ENCODE results near the gene TNNT1.
"Not testable (repeated sequence)": the region's sequence is repeated elsewhere in the genome, so short reads cannot be mapped to it uniquely, and the experiment has no call there.

Gene TNNT1

GRCh38 chr19:55149078-55150003 lies at the start of gene TNNT1:
TSS of gene TNNT1 (minus strand) at chr19:55149206. CDS start at chr19:55147157, 2,049 bp downstream.
- DNase-seq, result peak; percentile 85

- peak; percentile 65 for DNase-seq
These were observed 49.6 kb upstream of the TNNT1 start for GRCh38 chr19:55198651-55199050.

GRCh38 chr19:55197528-55197927 lies 48.5 kb upstream of the TNNT1 start:
- no peak for DNase-seq

- DNase-seq, result no peak
These were observed 47.8 kb upstream of the TNNT1 start for GRCh38 chr19:55196803-55197202.

GRCh38 chr19:55193481-55193880 lies 44.5 kb upstream of the TNNT1 start:
- DNase-seq, result no peak

GRCh38 chr19:55189403-55189835 lies 40.4 kb upstream of the TNNT1 start:
- DNase-seq, result peak; percentile 77

- DNase-seq, result no peak
These were observed 39.6 kb upstream of the TNNT1 start for GRCh38 chr19:55188625-55189024.

GRCh38 chr19:55186080-55186479 lies 37.1 kb upstream of the TNNT1 start:
- DNase-seq, result no peak

GRCh38 chr19:55181740-55182139 lies 32.7 kb upstream of the TNNT1 start:
- DNase-seq, result no peak

GRCh38 chr19:55179606-55180484 lies 30.8 kb upstream of the TNNT1 start, which contains the start of gene SYT5:
TSS of gene SYT5 (minus strand) at chr19:55180289. CDS start at chr19:55179041, 1,248 bp downstream.
- peak; percentile 74 for DNase-seq

- peak; percentile 87 for DNase-seq
These were observed 30.0 kb upstream of the TNNT1 start for GRCh38 chr19:55178781-55179599.

GRCh38 chr19:55176076-55176475 lies 27.1 kb upstream of the TNNT1 start:
- no peak for DNase-seq

GRCh38 chr19:55175117-55175867 lies 26.3 kb upstream of the TNNT1 start:
- DNase-seq, result no peak

GRCh38 chr19:55174425-55175116 lies 25.6 kb upstream of the TNNT1 start:
- no peak for DNase-seq

GRCh38 chr19:55173714-55174409 lies 24.9 kb upstream of the TNNT1 start:
- DNase-seq, result peak; percentile 89

- no peak for DNase-seq
These were observed 24.2 kb upstream of the TNNT1 start for GRCh38 chr19:55173186-55173713.

- DNase-seq, result peak; percentile 60
These were observed 23.7 kb upstream of the TNNT1 start for GRCh38 chr19:55172741-55173140.

- DNase-seq, result not testable (repeated sequence)
These were observed 23.3 kb upstream of the TNNT1 start for GRCh38 chr19:55172318-55172717.

GRCh38 chr19:55171440-55171839 lies 22.4 kb upstream of the TNNT1 start:
- no peak for DNase-seq

GRCh38 chr19:55169136-55169535 lies 20.1 kb upstream of the TNNT1 start:
- DNase-seq, result no peak

All from islet precursor cell (in vitro differentiated cells).